PC-9 (cell line): ENCODE measurements around the gene GSE1.

Source experiments
- CTCF ChIP-seq: fragments of 200-600 bp; sonication (generic); conservative IDR thresholded peaks from 2 replicates; pipeline ENCODE4 v1.6.1; 2017; ENCODE audit warnings: mixed run types, antibody characterized with exemption, mild to moderate bottlenecking, moderate library complexity
- EZH2 ChIP-seq: fragments of 200-600 bp; sonication (generic); IDR thresholded peaks from 2 replicates; pipeline ENCODE4 v1.8.0; 2017; ENCODE audit warnings: antibody characterized with exemption, low read depth

GRCh38 chr16:85569615-85570212 is 43.4 kb upstream of the GSE1 start:
- TF ChIP-seq CTCF (no peak), EZH2 (no peak)
